ENCODE measurements around the gene DCAF8.

Gene DCAF8

GRCh38 chr1:160227561-160227960, 34.8 kb downstream of the DCAF8 start:
- Histone ChIP-seq H3K9me3 (replicated peaks; ENCODE audit: insufficient read depth, low read length) (no peaks in the 10 kb centered on the region), H3K27me3 (replicated peaks; ENCODE audit: insufficient read depth, low read length) (no peaks in the 10 kb centered on the region), H3K79me2 (ENCODE audit: low read length) (no peaks in the 10 kb centered on the region), H4K20me1 (ENCODE audit: insufficient read depth, low read length) (no peaks in the 10 kb centered on the region), H3F3A (ENCODE audit: insufficient read depth, low read length) (peaks cover 4% of the 10 kb centered on the region; the same call in 1 of the 2 replicates), H3K9ac (ENCODE audit: low read length) (no peak overlapping the region), H2AFZ (ENCODE audit: low read length) (no peak overlapping the region), H3K4me2 (ENCODE audit: low read depth, low read length) (no peak overlapping the region), H3K4me1 (ENCODE audit: low read length) (peaks cover 11% of the 10 kb centered on the region), H3K36me3 (replicated peaks; ENCODE audit: insufficient read depth, low read length) (peaks cover 22% of the 10 kb centered on the region), H3K27ac (ENCODE audit: low read length) (peak overlapping the region; percentile 34; the same call in 1 of the 2 replicates), H3K9me2 (replicated peaks; ENCODE audit: insufficient read depth, low read length) (no peaks in the 10 kb centered on the region), H3K4me3 (ENCODE audit: low read length) (no peak overlapping the region)
- DNase-seq, result no peak
- TF ChIP-seq CTCF (IDR thresholded peaks at IDR 0.05; ENCODE audit: low read length), result no peak
- TF ChIP-seq EZH2 (optimal IDR thresholded peaks at IDR 0.05; ENCODE audit: low read depth, low read length), result no peak

GRCh38 chr1:160227034-160227433, 35.3 kb downstream of the DCAF8 start:
- Histone ChIP-seq H3K4me2 (ENCODE audit: low read depth, low read length) (no peak overlapping the region; the same call in 1 of the 2 replicates), H3K79me2 (ENCODE audit: low read length) (no peaks in the 10 kb centered on the region), H3K27me3 (replicated peaks; ENCODE audit: insufficient read depth, low read length) (no peaks in the 10 kb centered on the region), H3K27ac (ENCODE audit: low read length) (peak overlapping the region; percentile 34; the same call in 1 of the 2 replicates), H3K4me3 (ENCODE audit: low read length) (no peak overlapping the region), H2AFZ (ENCODE audit: low read length) (no peak overlapping the region), H3F3A (ENCODE audit: insufficient read depth, low read length) (peaks cover 4% of the 10 kb centered on the region; the same call in 1 of the 2 replicates), H3K9me3 (replicated peaks; ENCODE audit: insufficient read depth, low read length) (no peaks in the 10 kb centered on the region), H3K36me3 (replicated peaks; ENCODE audit: insufficient read depth, low read length) (peaks cover 22% of the 10 kb centered on the region), H3K4me1 (ENCODE audit: low read length) (peaks cover 11% of the 10 kb centered on the region), H4K20me1 (ENCODE audit: insufficient read depth, low read length) (no peaks in the 10 kb centered on the region), H3K9me2 (replicated peaks; ENCODE audit: insufficient read depth, low read length) (no peaks in the 10 kb centered on the region), H3K9ac (ENCODE audit: low read length) (no peak overlapping the region)
- DNase-seq, result no peak
- TF ChIP-seq CTCF (IDR thresholded peaks at IDR 0.05; ENCODE audit: low read length) (no peak), EZH2 (optimal IDR thresholded peaks at IDR 0.05; ENCODE audit: low read depth, low read length) (no peak), EZH2phosphoT487 (IDR thresholded peaks at IDR 0.05; ENCODE audit: low read length) (no peak)

- TF ChIP-seq EZH2phosphoT487 (IDR thresholded peaks at IDR 0.05; ENCODE audit: low read length) (no peak), EZH2 (optimal IDR thresholded peaks at IDR 0.05; ENCODE audit: low read depth, low read length) (no peak), CTCF (IDR thresholded peaks at IDR 0.05; ENCODE audit: low read length) (no peak)
- H2AFZ ChIP-seq (ENCODE audit: low read length), result no peak overlapping the region
- peak overlapping the region; percentile 34; the same call in 1 of the 2 replicates for H3K27ac ChIP-seq (ENCODE audit: low read length)
- no peak for DNase-seq
- H3K4me1 ChIP-seq (ENCODE audit: low read length), result peaks cover 11% of the 10 kb centered on the region
- H3K27me3 ChIP-seq (replicated peaks; ENCODE audit: insufficient read depth, low read length), result no peaks in the 10 kb centered on the region
- no peaks in the 10 kb centered on the region for H3K9me3 ChIP-seq (replicated peaks; ENCODE audit: insufficient read depth, low read length)
- peaks cover 4% of the 10 kb centered on the region; the same call in 1 of the 2 replicates for H3F3A ChIP-seq (ENCODE audit: insufficient read depth, low read length)
- no peak overlapping the region for H3K4me2 ChIP-seq (ENCODE audit: low read depth, low read length)
- H3K79me2 ChIP-seq (ENCODE audit: low read length), result no peaks in the 10 kb centered on the region
- no peak overlapping the region for H3K9ac ChIP-seq (ENCODE audit: low read length)
- H3K9me2 ChIP-seq (replicated peaks; ENCODE audit: insufficient read depth, low read length), result no peaks in the 10 kb centered on the region
- no peak overlapping the region for H3K4me3 ChIP-seq (ENCODE audit: low read length)
- H3K36me3 ChIP-seq (replicated peaks; ENCODE audit: insufficient read depth, low read length), result peaks cover 22% of the 10 kb centered on the region
- H4K20me1 ChIP-seq (ENCODE audit: insufficient read depth, low read length), result no peaks in the 10 kb centered on the region
These were observed 35.7 kb downstream of the DCAF8 start for GRCh38 chr1:160226623-160227022.

All from MM.1S (cell line).